DND-41 (cell line): ENCODE results near the gene STK24.
"Not testable (repeated sequence)": the region's sequence is repeated elsewhere in the genome, so short reads cannot be mapped to it uniquely, and the experiment has no call there.

Source experiments
- ATAC-seq: fragments of 200-7000 bp; cut with Tn5 transposase; 3 replicates; pipeline ENCODE4 v1.9.1; 2021; ENCODE audit warnings: low read depth; ENCODE audit not compliant: insufficient read depth
- DNase-seq: peaks from one replicate; pipeline ENCODE4 v3.0.0-alpha.2; 2020
- H2AFZ ChIP-seq: 2 replicates; pipeline ENCODE4 v1.6.0; 2012; ENCODE audit warnings: low read depth, low read length
- H3K27ac ChIP-seq: 2 replicates; pipeline ENCODE4 v1.5.1; 2012; ENCODE audit warnings: low read length, inconsistent platforms
- H3K27me3 ChIP-seq: fragments of 200-600 bp; sonication (generic); 2 replicates; pipeline ENCODE4 v1.6.0; 2012; ENCODE audit warnings: low read length, mild to moderate bottlenecking, inconsistent platforms; ENCODE audit not compliant: insufficient read depth, poor library complexity
- H3K36me3 ChIP-seq: 2 replicates; pipeline ENCODE4 v1.5.1; 2012; ENCODE audit warnings: low read length, inconsistent platforms; ENCODE audit not compliant: insufficient read depth
- H3K4me1 ChIP-seq: 2 replicates; pipeline ENCODE4 v1.5.1; 2012; ENCODE audit warnings: mild to moderate bottlenecking, low read length; ENCODE audit not compliant: insufficient read depth
- H3K4me2 ChIP-seq: 2 replicates; pipeline ENCODE4 v1.6.0; 2012; ENCODE audit warnings: mild to moderate bottlenecking, moderate library complexity, low read length, inconsistent platforms; ENCODE audit not compliant: insufficient read depth
- H3K4me3 ChIP-seq, 2 experiments: fragments of 200-600 bp in 1 of 2; shearing (Covaris generic) in 1 of 2; 2 replicates each; pipeline ENCODE4 v1.5.1; 2012 to 2016; ENCODE audit warnings: inconsistent platforms in 2 of 2, low read length in 2 of 2, mild to moderate bottlenecking in 2 of 2, low read depth in 1 of 2, moderate library complexity in 1 of 2
- H3K79me2 ChIP-seq: 2 replicates; pipeline ENCODE4 v1.6.0; 2012; ENCODE audit warnings: low read length, inconsistent platforms; ENCODE audit not compliant: insufficient read depth
- H3K9ac ChIP-seq: 2 replicates; pipeline ENCODE4 v1.6.0; 2012; ENCODE audit warnings: low read depth, mild to moderate bottlenecking, inconsistent platforms, low read length, moderate library complexity
- H3K9me3 ChIP-seq: 2 replicates; pipeline ENCODE4 v1.5.1; 2012; ENCODE audit warnings: low read length, moderate library complexity, mild to moderate bottlenecking, inconsistent platforms; ENCODE audit not compliant: insufficient read depth, severe bottlenecking
- H4K20me1 ChIP-seq: 2 replicates; pipeline ENCODE4 v1.6.0; 2012; ENCODE audit warnings: low read length; ENCODE audit not compliant: insufficient read depth
- CTCF ChIP-seq: IDR thresholded peaks from 2 replicates; pipeline ENCODE4 v1.5.1; 2012; ENCODE audit warnings: borderline replicate concordance, low read length, moderate library complexity, mild to moderate bottlenecking; ENCODE audit not compliant: poor library complexity, severe bottlenecking; ENCODE audit errors: extremely low read depth
- EZH2 ChIP-seq: IDR thresholded peaks from 3 replicates; pipeline ENCODE4 v1.6.1; 2012; ENCODE audit warnings: borderline replicate concordance, low read depth, mild to moderate bottlenecking, moderate library complexity, low read length, inconsistent platforms; ENCODE audit not compliant: severe bottlenecking

Gene STK24

GRCh38 chr13:98619556-98619955 is 42.6 kb upstream of the STK24 start:
- no peaks in the 10 kb centered on the region for H3K9me3 ChIP-seq
- TF ChIP-seq EZH2, result no peak
- TF ChIP-seq CTCF, result no peak
- H3K4me2 ChIP-seq, result no peak overlapping the region
- H3K27ac ChIP-seq, result no peak overlapping the region
- no peak overlapping the region for H2AFZ ChIP-seq
- DNase-seq (no peak), ATAC-seq (no peak)
- no peaks in the 10 kb centered on the region for H3K36me3 ChIP-seq
- no peaks in the 10 kb centered on the region for H3K79me2 ChIP-seq
- no peak overlapping the region for H3K4me3 ChIP-seq
- no peaks in the 10 kb centered on the region for H3K4me1 ChIP-seq
- no peak overlapping the region for H3K9ac ChIP-seq
- H3K27me3 ChIP-seq, result no peaks in the 10 kb centered on the region
- no peaks in the 10 kb centered on the region for H4K20me1 ChIP-seq

GRCh38 chr13:98615595-98615994 is 38.7 kb upstream of the STK24 start:
- not testable (repeated sequence) for ATAC-seq, H2AFZ ChIP-seq, H3K9ac ChIP-seq, DNase-seq, H3K9me3 ChIP-seq, H3K4me1 ChIP-seq, H3K36me3 ChIP-seq, H3K79me2 ChIP-seq, H3K27ac ChIP-seq, H3K4me2 ChIP-seq, H3K27me3 ChIP-seq, H3K4me3 ChIP-seq, H4K20me1 ChIP-seq

GRCh38 chr13:98613591-98613990 is 36.7 kb upstream of the STK24 start:
- H3K4me1 ChIP-seq, result no peaks in the 10 kb centered on the region
- H3K36me3 ChIP-seq, result no peaks in the 10 kb centered on the region
- no peaks in the 10 kb centered on the region for H3K27me3 ChIP-seq
- no peak overlapping the region for H3K4me2 ChIP-seq
- ATAC-seq, result no peak
- TF ChIP-seq EZH2 (no peak), CTCF (no peak)
- no peaks in the 10 kb centered on the region for H4K20me1 ChIP-seq
- no peak overlapping the region for H3K4me3 ChIP-seq
- H3K9me3 ChIP-seq, result no peaks in the 10 kb centered on the region
- H2AFZ ChIP-seq, result no peak overlapping the region
- DNase-seq, result no peak
- no peak overlapping the region for H3K27ac ChIP-seq
- H3K9ac ChIP-seq, result no peak overlapping the region
- H3K79me2 ChIP-seq, result no peaks in the 10 kb centered on the region

GRCh38 chr13:98609756-98610155 is 32.8 kb upstream of the STK24 start:
- H2AFZ ChIP-seq, result no peak overlapping the region
- no peak overlapping the region for H3K9ac ChIP-seq
- no peaks in the 10 kb centered on the region for H3K79me2 ChIP-seq
- DNase-seq, result no peak
- no peaks in the 10 kb centered on the region; the same call in 1 of the 2 replicates for H4K20me1 ChIP-seq
- H3K36me3 ChIP-seq, result no peaks in the 10 kb centered on the region
- no peaks in the 10 kb centered on the region for H3K4me1 ChIP-seq
- H3K4me3 ChIP-seq, result no peak overlapping the region
- no peak for ATAC-seq
- no peaks in the 10 kb centered on the region for H3K27me3 ChIP-seq
- TF ChIP-seq EZH2 (no peak), CTCF (no peak)
- H3K4me2 ChIP-seq, result no peak overlapping the region
- H3K27ac ChIP-seq, result no peak overlapping the region
- H3K9me3 ChIP-seq, result no peaks in the 10 kb centered on the region
